Measurements from ENCODE around the gene ADCY5. TPM values are rescaled to one million over a fixed set of nuclear protein-coding genes. Genes with fewer than 3 reads are reported as not detected.

The ADCY5 gene
- total and polyA plus RNA-seq, 5 donors from 2014 or later, result 0.08 to 0.15 TPM; not detected in 3

DNA sequence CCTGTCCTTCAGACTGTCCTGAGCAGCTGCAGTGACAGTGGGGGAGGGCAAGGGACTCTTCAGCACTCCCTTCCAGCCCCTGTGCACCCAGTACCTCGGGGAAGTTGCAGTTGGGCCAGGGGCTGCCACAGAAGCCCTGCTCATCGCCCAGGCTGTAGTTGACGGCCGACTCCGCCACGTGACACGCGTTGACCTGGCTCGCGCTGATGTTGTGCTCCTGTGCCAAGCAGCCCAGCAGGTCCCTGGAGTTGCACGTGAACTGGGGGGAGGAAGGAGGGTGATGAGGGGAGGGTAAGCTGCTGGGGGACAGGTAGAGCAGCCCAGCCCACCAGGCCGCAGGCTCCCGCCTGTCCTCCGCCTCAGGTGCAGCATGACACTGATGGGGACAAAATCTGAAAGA, 145.9 kb downstream of the ADCY5 start:
- Mint-ChIP-seq H3K27me3 (no peaks in the 10 kb centered on the region), H3K4me1 (no peaks in the 10 kb centered on the region), H3K27ac (no peak overlapping the region), H3K36me3 (no peaks in the 10 kb centered on the region), H3K9me3 (peaks cover 0 to 2% (median 0%) of the 10 kb centered on the region in 7 donors), H3K4me3 (no peak overlapping the region)
- Histone ChIP-seq H3K27me3 (ENCODE audit: control insufficient read depth, insufficient read depth, low read length) (no peaks in the 10 kb centered on the region), H3K27ac (ENCODE audit: insufficient read depth, low read length, poor library complexity, severe bottlenecking) (no peak overlapping the region), H3K9me3 (ENCODE audit: control insufficient read depth in 2 of 2, low read length in 2 of 2) (no peaks in the 10 kb centered on the region), H3K4me3 (ENCODE audit: low read depth, low read length) (no peak overlapping the region), H3K4me1 (ENCODE audit: control insufficient read depth, insufficient read depth, low read length, poor library complexity, severe bottlenecking) (no peaks in the 10 kb centered on the region), H3K36me3 (ENCODE audit: control insufficient read depth, insufficient read depth, low read length) (no peaks in the 10 kb centered on the region)
- DNase-seq (no peak), ATAC-seq (ENCODE audit: low read depth in 2 of 2) (no peak)

DNA sequence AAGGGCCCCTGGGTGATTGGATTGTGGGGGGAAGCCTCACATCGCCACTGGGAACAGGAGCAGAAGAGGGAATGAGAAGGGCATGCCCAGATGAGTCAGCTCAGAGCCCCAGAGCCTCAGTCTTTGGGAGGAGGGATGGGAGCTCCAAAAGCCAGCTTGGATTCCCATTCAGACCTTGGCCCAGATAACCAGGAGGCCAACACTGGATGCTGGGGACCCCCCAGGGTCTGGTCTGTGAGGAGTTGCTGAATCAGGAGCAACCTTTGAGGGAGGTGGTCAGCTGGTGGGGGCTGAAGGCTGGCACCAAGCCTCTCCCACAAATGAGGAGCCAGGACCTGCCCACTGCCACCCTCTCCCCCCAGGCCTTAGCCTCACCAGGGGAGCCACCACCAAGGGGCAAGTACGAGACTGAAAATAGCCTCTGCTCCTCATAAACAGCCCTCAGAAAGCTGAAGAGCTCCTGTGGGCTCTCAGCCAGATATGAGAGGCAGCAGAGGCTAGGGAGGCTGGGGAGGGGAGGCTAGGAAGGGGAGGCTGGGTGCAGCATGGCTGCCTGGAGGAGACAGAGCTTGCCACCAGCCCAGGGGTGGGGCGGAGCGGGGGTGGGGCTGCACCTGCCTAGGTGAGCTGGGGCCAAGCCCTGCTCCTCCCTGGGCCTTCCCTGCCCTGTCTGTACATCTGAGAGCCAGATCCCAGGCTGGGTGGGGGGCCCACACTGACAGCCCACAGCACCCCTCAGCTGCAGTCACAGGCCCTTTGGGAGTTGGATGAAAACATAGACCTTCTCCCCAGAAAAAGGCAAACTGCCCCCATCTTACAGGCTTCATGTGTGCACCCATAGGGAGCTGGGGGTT, 147.3 kb downstream of the ADCY5 start:
- peaks cover 0 to 2% (median 0%) of the 10 kb centered on the region in 7 donors for H3K9me3 Mint-ChIP-seq
- Histone ChIP-seq H3K4me3 (ENCODE audit: low read depth, low read length) (no peak overlapping the region), H3K9me3 (ENCODE audit: control insufficient read depth in 2 of 2, low read length in 2 of 2) (no peaks in the 10 kb centered on the region), H3K4me1 (ENCODE audit: control insufficient read depth, insufficient read depth, low read length, poor library complexity, severe bottlenecking) (no peaks in the 10 kb centered on the region), H3K36me3 (ENCODE audit: control insufficient read depth, insufficient read depth, low read length) (no peaks in the 10 kb centered on the region), H3K27me3 (ENCODE audit: control insufficient read depth, insufficient read depth, low read length) (no peaks in the 10 kb centered on the region), H3K27ac (ENCODE audit: insufficient read depth, low read length, poor library complexity, severe bottlenecking) (no peak overlapping the region)
- no peak overlapping the region for H3K27ac Mint-ChIP-seq
- no peak overlapping the region for H3K4me3 Mint-ChIP-seq
- H3K36me3 Mint-ChIP-seq, result no peaks in the 10 kb centered on the region
- no peaks in the 10 kb centered on the region for H3K4me1 Mint-ChIP-seq
- ATAC-seq (ENCODE audit: low read depth in 2 of 2) (no peak), DNase-seq (no peak)
- no peaks in the 10 kb centered on the region for H3K27me3 Mint-ChIP-seq

DNA sequence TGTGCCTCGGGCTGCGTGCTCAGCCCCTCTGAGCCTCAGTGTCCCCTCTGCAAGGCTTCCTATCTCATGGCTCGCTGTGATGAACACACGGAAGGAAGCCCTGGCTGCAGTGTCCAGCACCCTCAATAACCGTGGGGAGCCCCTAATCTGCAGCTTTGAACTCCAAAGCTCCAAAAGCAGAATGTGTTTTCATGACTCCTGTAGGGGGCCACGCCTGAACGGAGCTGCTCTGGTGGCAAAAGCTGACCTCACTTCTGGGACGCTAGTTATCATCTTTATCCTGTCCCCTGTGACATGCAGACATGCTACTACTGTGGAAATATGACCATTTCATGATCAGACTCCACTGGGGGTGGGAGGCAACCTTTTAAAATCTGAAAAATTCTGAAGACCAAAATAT, 148.3 kb downstream of the ADCY5 start:
- no peak overlapping the region for H3K4me3 Mint-ChIP-seq
- Histone ChIP-seq H3K4me1 (ENCODE audit: control insufficient read depth, insufficient read depth, low read length, poor library complexity, severe bottlenecking) (no peaks in the 10 kb centered on the region), H3K4me3 (ENCODE audit: low read depth, low read length) (no peak overlapping the region), H3K36me3 (ENCODE audit: control insufficient read depth, insufficient read depth, low read length) (no peaks in the 10 kb centered on the region), H3K27ac (ENCODE audit: insufficient read depth, low read length, poor library complexity, severe bottlenecking) (no peak overlapping the region), H3K9me3 (ENCODE audit: control insufficient read depth in 2 of 2, low read length in 2 of 2) (no peaks in the 10 kb centered on the region), H3K27me3 (ENCODE audit: control insufficient read depth, insufficient read depth, low read length) (no peaks in the 10 kb centered on the region)
- peaks cover 0 to 2% (median 0%) of the 10 kb centered on the region in 7 donors for H3K9me3 Mint-ChIP-seq
- no peaks in the 10 kb centered on the region for H3K4me1 Mint-ChIP-seq
- DNase-seq, result no peak
- H3K36me3 Mint-ChIP-seq, result no peaks in the 10 kb centered on the region
- no peak for ATAC-seq (ENCODE audit: low read depth in 2 of 2)
- no peaks in the 10 kb centered on the region for H3K27me3 Mint-ChIP-seq
- no peak overlapping the region for H3K27ac Mint-ChIP-seq

DNA sequence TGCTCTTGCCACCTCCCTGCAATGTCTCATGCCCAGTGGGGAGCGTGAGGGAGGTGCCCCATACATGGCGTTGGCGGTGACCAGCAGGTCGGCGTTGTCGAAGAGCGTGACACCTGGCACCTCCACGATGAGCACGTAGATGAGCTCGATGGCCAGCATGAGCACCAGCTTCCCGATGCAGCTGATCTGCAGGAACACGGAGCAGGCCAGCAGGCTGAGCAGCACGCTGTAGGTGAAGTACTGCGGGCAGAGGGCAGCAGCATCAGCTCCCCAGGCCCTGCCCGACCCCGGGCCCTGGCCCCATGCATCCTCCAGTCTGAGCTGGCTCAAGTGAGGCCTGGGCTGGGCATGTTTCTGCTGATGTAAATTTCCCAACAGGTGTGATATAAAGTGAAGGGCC, 148.8 kb downstream of the ADCY5 start:
- Histone ChIP-seq H3K27me3 (ENCODE audit: control insufficient read depth, insufficient read depth, low read length) (no peaks in the 10 kb centered on the region), H3K36me3 (ENCODE audit: control insufficient read depth, insufficient read depth, low read length) (no peaks in the 10 kb centered on the region), H3K9me3 (ENCODE audit: control insufficient read depth in 2 of 2, low read length in 2 of 2) (no peaks in the 10 kb centered on the region), H3K27ac (ENCODE audit: insufficient read depth, low read length, poor library complexity, severe bottlenecking) (no peak overlapping the region), H3K4me3 (ENCODE audit: low read depth, low read length) (no peak overlapping the region), H3K4me1 (ENCODE audit: control insufficient read depth, insufficient read depth, low read length, poor library complexity, severe bottlenecking) (no peaks in the 10 kb centered on the region)
- Mint-ChIP-seq H3K27me3 (no peaks in the 10 kb centered on the region), H3K27ac (no peak overlapping the region), H3K9me3 (peaks cover 0 to 2% (median 0%) of the 10 kb centered on the region in 7 donors), H3K36me3 (no peaks in the 10 kb centered on the region), H3K4me3 (no peak overlapping the region), H3K4me1 (no peaks in the 10 kb centered on the region)
- DNase-seq (no peak), ATAC-seq (ENCODE audit: low read depth in 2 of 2) (no peak)

DNA sequence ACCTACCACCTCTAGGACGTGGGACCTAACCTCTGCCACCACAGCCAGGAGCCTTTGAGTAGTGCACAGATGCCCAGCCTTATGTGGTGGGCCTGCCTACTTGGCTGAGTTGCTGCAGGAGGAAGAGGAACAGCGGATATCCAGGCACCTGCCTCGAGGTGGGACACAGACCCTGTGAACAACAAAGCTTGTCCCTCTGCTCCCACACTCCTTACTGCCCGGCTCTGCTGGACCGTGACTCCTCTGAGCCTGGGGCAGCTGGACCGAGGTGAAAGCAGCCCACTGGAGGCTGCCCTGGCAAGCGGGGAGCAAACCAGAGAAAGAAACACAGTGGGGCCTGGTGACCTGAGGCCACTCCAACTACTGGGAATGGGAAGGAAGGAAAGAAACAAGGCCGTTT, 149.3 kb downstream of the ADCY5 start:
- Histone ChIP-seq H3K27ac (ENCODE audit: insufficient read depth, low read length, poor library complexity, severe bottlenecking) (no peak overlapping the region), H3K9me3 (ENCODE audit: control insufficient read depth in 2 of 2, low read length in 2 of 2) (no peaks in the 10 kb centered on the region), H3K4me1 (ENCODE audit: control insufficient read depth, insufficient read depth, low read length, poor library complexity, severe bottlenecking) (no peaks in the 10 kb centered on the region), H3K4me3 (ENCODE audit: low read depth, low read length) (no peak overlapping the region), H3K27me3 (ENCODE audit: control insufficient read depth, insufficient read depth, low read length) (no peaks in the 10 kb centered on the region), H3K36me3 (ENCODE audit: control insufficient read depth, insufficient read depth, low read length) (no peaks in the 10 kb centered on the region)
- Mint-ChIP-seq H3K4me3 (no peak overlapping the region), H3K4me1 (no peaks in the 10 kb centered on the region), H3K27me3 (peaks cover under 1% of the 10 kb centered on the region), H3K27ac (no peak overlapping the region), H3K36me3 (no peaks in the 10 kb centered on the region), H3K9me3 (peaks cover 0 to 2% (median 0%) of the 10 kb centered on the region in 7 donors)
- DNase-seq, result no peak
- ATAC-seq (ENCODE audit: low read depth in 2 of 2), result no peak

GRCh38 chr3:123298903-123299302, 150.0 kb downstream of the ADCY5 start:
- Histone ChIP-seq H3K27me3 (ENCODE audit: control insufficient read depth, insufficient read depth, low read length) (no peaks in the 10 kb centered on the region), H3K9me3 (ENCODE audit: control insufficient read depth in 2 of 2, low read length in 2 of 2) (no peaks in the 10 kb centered on the region), H3K36me3 (ENCODE audit: control insufficient read depth, insufficient read depth, low read length) (no peaks in the 10 kb centered on the region), H3K4me1 (ENCODE audit: control insufficient read depth, insufficient read depth, low read length, poor library complexity, severe bottlenecking) (no peaks in the 10 kb centered on the region), H3K4me3 (ENCODE audit: low read depth, low read length) (no peak overlapping the region), H3K27ac (ENCODE audit: insufficient read depth, low read length, poor library complexity, severe bottlenecking) (no peak overlapping the region)
- peaks cover 0 to 2% (median 0%) of the 10 kb centered on the region in 7 donors for H3K9me3 Mint-ChIP-seq
- no peaks in the 10 kb centered on the region for H3K4me1 Mint-ChIP-seq
- no peak for DNase-seq
- no peak overlapping the region for H3K4me3 Mint-ChIP-seq
- H3K36me3 Mint-ChIP-seq, result no peaks in the 10 kb centered on the region
- ATAC-seq (ENCODE audit: low read depth in 2 of 2), result no peak
- no peak overlapping the region for H3K27ac Mint-ChIP-seq
- H3K27me3 Mint-ChIP-seq, result peaks cover 4% of the 10 kb centered on the region

- H3K27ac Mint-ChIP-seq, result peak overlapping the region in 1 of 3 donors; percentile 71
- Histone ChIP-seq H3K36me3 (ENCODE audit: control insufficient read depth, insufficient read depth, low read length) (no peaks in the 10 kb centered on the region), H3K27ac (ENCODE audit: insufficient read depth, low read length, poor library complexity, severe bottlenecking) (no peak overlapping the region), H3K4me3 (ENCODE audit: low read depth, low read length) (no peak overlapping the region), H3K27me3 (ENCODE audit: control insufficient read depth, insufficient read depth, low read length) (no peaks in the 10 kb centered on the region), H3K4me1 (ENCODE audit: control insufficient read depth, insufficient read depth, low read length, poor library complexity, severe bottlenecking) (no peaks in the 10 kb centered on the region), H3K9me3 (ENCODE audit: control insufficient read depth in 2 of 2, low read length in 2 of 2) (no peaks in the 10 kb centered on the region)
- H3K4me1 Mint-ChIP-seq, result no peaks in the 10 kb centered on the region
- no peak for DNase-seq
- H3K36me3 Mint-ChIP-seq, result no peaks in the 10 kb centered on the region
- peaks cover 4% of the 10 kb centered on the region for H3K27me3 Mint-ChIP-seq
- no peak overlapping the region for H3K4me3 Mint-ChIP-seq
- ATAC-seq (ENCODE audit: low read depth in 2 of 2), result no peak
- H3K9me3 Mint-ChIP-seq, result peaks cover 0 to 2% (median 0%) of the 10 kb centered on the region in 7 donors
Measured at GRCh38 chr3:123297627-123297899, 151.3 kb downstream of the ADCY5 start.
